SK-N-SH treated with all-trans-retinoic acid at 6 μM for 48 hours (cell line): Measurements from ENCODE around the gene DEPP1.

ENCODE experiments used
- ATAC-seq: fragments of 200-7000 bp; cut with Tn5 transposase; 3 replicates; pipeline ENCODE4 v1.9.1; 2020; ENCODE audit warnings: mild to moderate bottlenecking, moderate library complexity
- BACH2 ChIP-seq: fragments of 250-450 bp; sonication (Bioruptor Pico); IDR thresholded peaks from 2 replicates; pipeline ENCODE4 v1.9.0; 2021; ENCODE audit warnings: mild to moderate bottlenecking, borderline replicate concordance
- CSDC2 ChIP-seq: fragments of 250-450 bp; sonication (Bioruptor Pico); IDR thresholded peaks from 2 replicates; pipeline ENCODE4 v1.5.0; 2020; ENCODE audit warnings: mild to moderate bottlenecking, moderate library complexity
- ESRRG ChIP-seq: fragments of 250-450 bp; sonication (Bioruptor Pico); IDR thresholded peaks from 2 replicates; pipeline ENCODE4 v1.6.1; 2021; ENCODE audit warnings: mild to moderate bottlenecking
- GLIS3 ChIP-seq: fragments of 250-450 bp; sonication (Bioruptor Pico); IDR thresholded peaks from 2 replicates; pipeline ENCODE4 v1.5.0; 2020; ENCODE audit warnings: mild to moderate bottlenecking, moderate library complexity
- ISL1 ChIP-seq: fragments of 250-450 bp; sonication (Bioruptor Pico); IDR thresholded peaks from 2 replicates; pipeline ENCODE4 v2.1.2; 2022; ENCODE audit warnings: mild to moderate bottlenecking, moderate library complexity
- OSR1 ChIP-seq: fragments of 250-450 bp; sonication (Bioruptor Pico); IDR thresholded peaks from 2 replicates; pipeline ENCODE4 v1.8.0; 2022; ENCODE audit warnings: moderate library complexity, mild to moderate bottlenecking, inconsistent platforms
- PATZ1 ChIP-seq: fragments of 250-450 bp; sonication (Bioruptor Pico); IDR thresholded peaks from 2 replicates; pipeline ENCODE4 v1.8.0; 2020; ENCODE audit warnings: mild to moderate bottlenecking, moderate library complexity, borderline replicate concordance
- PPARA ChIP-seq: fragments of 250-450 bp; sonication (Bioruptor Pico); IDR thresholded peaks from 2 replicates; pipeline ENCODE4 v1.5.0; 2020; ENCODE audit warnings: mild to moderate bottlenecking, borderline replicate concordance
- SNAI2 ChIP-seq: fragments of 250-450 bp; sonication (Bioruptor Pico); IDR thresholded peaks from 2 replicates; pipeline ENCODE4 v1.5.0; 2020; ENCODE audit warnings: mild to moderate bottlenecking, moderate library complexity
- TOX ChIP-seq: fragments of 250-450 bp; sonication (Bioruptor Pico); IDR thresholded peaks from 2 replicates; pipeline ENCODE4 v1.8.0; 2021; ENCODE audit warnings: mild to moderate bottlenecking, moderate library complexity, borderline replicate concordance
- TSHZ2 ChIP-seq: fragments of 250-450 bp; sonication (Bioruptor Pico); IDR thresholded peaks from 2 replicates; pipeline ENCODE4 v1.5.0; 2020; ENCODE audit warnings: mild to moderate bottlenecking, moderate library complexity
- ZC3H10 ChIP-seq: fragments of 250-450 bp; sonication (Bioruptor Pico); IDR thresholded peaks from 2 replicates; pipeline ENCODE4 v1.5.1; 2021; ENCODE audit warnings: mild to moderate bottlenecking, moderate library complexity
- ZFP30 ChIP-seq: fragments of 450-650 bp; formaldehyde crosslinking; IDR thresholded peaks from 2 replicates; pipeline ENCODE4 v1.5.0; 2022; ENCODE audit warnings: mild to moderate bottlenecking, moderate library complexity
- ZNF70 ChIP-seq: fragments of 450-650 bp; formaldehyde crosslinking; IDR thresholded peaks from 2 replicates; pipeline ENCODE4 v1.5.0; 2020; ENCODE audit warnings: mild to moderate bottlenecking, moderate library complexity
- ZNF8 ChIP-seq: fragments of 450-650 bp; formaldehyde crosslinking; IDR thresholded peaks from 2 replicates; pipeline ENCODE4 v1.5.0; 2020; ENCODE audit warnings: mild to moderate bottlenecking, moderate library complexity
- TF ChIP-seq, protein P1 (sequence below): fragments of 250-450 bp; sonication (Bioruptor Pico); IDR thresholded peaks from 2 replicates; pipeline ENCODE4 v1.8.0; 2021; ENCODE audit warnings: low read depth, mild to moderate bottlenecking, moderate library complexity, borderline replicate concordance
- TF ChIP-seq, protein P2 (sequence below): fragments of 250-450 bp; sonication (Bioruptor Pico); IDR thresholded peaks from 2 replicates; pipeline ENCODE4 v1.5.1; 2020; ENCODE audit warnings: low read depth, mild to moderate bottlenecking, moderate library complexity
- TF ChIP-seq, protein P3 (sequence below): fragments of 250-450 bp; sonication (Bioruptor Pico); IDR thresholded peaks from 2 replicates; pipeline ENCODE4 v1.5.1; 2021; ENCODE audit warnings: mild to moderate bottlenecking, moderate library complexity

DEPP1 gene

GRCh38 chr10:44938956-44939355 lies 39.7 kb downstream of the DEPP1 start (continued):
- TF ChIP-seq TSHZ2 (CRISPR knock-in tag), result no peak
- TF ChIP-seq PPARA, result no peak
- no peak for TF ChIP-seq ZC3H10 (CRISPR knock-in tag)
- TF ChIP-seq TOX (CRISPR knock-in tag), result no peak

DNA sequence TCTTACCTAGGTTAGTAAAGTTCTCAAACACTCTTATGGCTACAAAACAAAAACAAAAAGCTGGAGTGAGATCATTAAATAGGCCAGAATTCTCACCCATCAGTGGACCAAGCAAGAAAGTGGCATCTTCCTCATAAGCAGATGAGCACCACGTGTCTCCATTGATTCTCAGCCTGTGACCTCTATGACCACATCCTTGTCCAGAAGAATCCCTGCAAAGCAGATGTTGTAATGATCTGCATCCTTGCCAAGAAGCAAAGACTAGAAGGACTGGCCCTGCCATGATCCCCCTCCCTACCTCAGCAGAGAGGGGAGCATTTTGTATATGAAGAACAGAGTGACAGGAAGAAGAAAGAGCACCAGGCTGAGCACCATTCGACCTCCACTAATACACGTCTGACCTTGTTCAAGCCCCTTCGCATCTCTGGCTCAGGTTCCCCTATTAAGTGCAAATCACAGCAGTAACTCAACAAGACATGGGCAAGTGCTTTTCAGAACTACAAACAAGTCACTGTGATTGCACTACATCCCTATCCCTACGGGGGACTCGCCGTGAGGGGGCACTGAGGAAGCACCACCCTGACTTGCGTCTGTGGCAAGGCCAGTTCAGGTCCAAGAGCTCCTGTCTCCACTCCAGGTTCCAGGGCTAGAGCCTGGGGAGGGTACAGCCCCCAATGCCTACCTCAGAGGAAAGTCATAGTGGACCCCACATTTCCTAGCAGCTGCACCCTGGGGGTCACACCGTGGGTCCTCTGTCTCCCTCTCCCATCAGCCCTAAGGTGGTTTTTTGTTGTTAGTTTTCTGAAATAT lies 41.2 kb downstream of the DEPP1 start:
- no peak for ATAC-seq
- TF ChIP-seq GLIS3 (CRISPR knock-in tag) (no peak), ISL1 (CRISPR knock-in tag) (no peak), CSDC2 (CRISPR knock-in tag) (no peak), ZNF8 (CRISPR knock-in tag) (no peak), ZNF70 (no peak), TSHZ2 (CRISPR knock-in tag) (no peak), ZFP30 (no peak), ESRRG (CRISPR knock-in tag) (no peak), PATZ1 (CRISPR knock-in tag) (no peak), SNAI2 (CRISPR knock-in tag) (no peak), TOX (CRISPR knock-in tag) (no peak), BACH2 (no peak), ZC3H10 (CRISPR knock-in tag) (no peak), OSR1 (CRISPR knock-in tag) (no peak)
- TF ChIP-seq, protein P1, sequence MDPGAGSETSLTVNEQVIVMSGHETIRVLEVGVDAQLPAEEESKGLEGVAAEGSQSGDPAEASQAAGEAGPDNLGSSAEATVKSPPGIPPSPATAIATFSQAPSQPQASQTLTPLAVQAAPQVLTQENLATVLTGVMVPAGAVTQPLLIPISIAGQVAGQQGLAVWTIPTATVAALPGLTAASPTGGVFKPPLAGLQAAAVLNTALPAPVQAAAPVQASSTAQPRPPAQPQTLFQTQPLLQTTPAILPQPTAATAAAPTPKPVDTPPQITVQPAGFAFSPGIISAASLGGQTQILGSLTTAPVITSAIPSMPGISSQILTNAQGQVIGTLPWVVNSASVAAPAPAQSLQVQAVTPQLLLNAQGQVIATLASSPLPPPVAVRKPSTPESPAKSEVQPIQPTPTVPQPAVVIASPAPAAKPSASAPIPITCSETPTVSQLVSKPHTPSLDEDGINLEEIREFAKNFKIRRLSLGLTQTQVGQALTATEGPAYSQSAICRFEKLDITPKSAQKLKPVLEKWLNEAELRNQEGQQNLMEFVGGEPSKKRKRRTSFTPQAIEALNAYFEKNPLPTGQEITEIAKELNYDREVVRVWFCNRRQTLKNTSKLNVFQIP (CRISPR knock-in tag), result no peak
- TF ChIP-seq, protein P2, sequence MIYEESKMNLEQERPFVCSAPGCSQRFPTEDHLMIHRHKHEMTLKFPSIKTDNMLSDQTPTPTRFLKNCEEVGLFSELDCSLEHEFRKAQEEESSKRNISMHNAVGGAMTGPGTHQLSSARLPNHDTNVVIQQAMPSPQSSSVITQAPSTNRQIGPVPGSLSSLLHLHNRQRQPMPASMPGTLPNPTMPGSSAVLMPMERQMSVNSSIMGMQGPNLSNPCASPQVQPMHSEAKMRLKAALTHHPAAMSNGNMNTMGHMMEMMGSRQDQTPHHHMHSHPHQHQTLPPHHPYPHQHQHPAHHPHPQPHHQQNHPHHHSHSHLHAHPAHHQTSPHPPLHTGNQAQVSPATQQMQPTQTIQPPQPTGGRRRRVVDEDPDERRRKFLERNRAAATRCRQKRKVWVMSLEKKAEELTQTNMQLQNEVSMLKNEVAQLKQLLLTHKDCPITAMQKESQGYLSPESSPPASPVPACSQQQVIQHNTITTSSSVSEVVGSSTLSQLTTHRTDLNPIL (CRISPR knock-in tag), result no peak
- TF ChIP-seq, protein P3, sequence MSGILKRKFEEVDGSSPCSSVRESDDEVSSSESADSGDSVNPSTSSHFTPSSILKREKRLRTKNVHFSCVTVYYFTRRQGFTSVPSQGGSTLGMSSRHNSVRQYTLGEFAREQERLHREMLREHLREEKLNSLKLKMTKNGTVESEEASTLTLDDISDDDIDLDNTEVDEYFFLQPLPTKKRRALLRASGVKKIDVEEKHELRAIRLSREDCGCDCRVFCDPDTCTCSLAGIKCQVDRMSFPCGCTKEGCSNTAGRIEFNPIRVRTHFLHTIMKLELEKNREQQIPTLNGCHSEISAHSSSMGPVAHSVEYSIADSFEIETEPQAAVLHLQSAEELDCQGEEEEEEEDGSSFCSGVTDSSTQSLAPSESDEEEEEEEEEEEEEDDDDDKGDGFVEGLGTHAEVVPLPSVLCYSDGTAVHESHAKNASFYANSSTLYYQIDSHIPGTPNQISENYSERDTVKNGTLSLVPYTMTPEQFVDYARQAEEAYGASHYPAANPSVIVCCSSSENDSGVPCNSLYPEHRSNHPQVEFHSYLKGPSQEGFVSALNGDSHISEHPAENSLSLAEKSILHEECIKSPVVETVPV (CRISPR knock-in tag), result no peak
